SK-N-SH treated with all-trans-retinoic acid at 6 μM for 48 hours (cell line): ENCODE data around the gene FES.

Experiments
- ATAC-seq: fragments of 200-7000 bp; cut with Tn5 transposase; 3 replicates; pipeline ENCODE4 v1.9.1; 2020; ENCODE audit warnings: mild to moderate bottlenecking, moderate library complexity
- ARNTL ChIP-seq: fragments of 450-650 bp; formaldehyde crosslinking; IDR thresholded peaks from 2 replicates; pipeline ENCODE4 v1.5.0; 2020; ENCODE audit warnings: low read depth, mild to moderate bottlenecking, moderate library complexity, borderline replicate concordance
- BACH2 ChIP-seq: fragments of 250-450 bp; sonication (Bioruptor Pico); IDR thresholded peaks from 2 replicates; pipeline ENCODE4 v1.9.0; 2021; ENCODE audit warnings: mild to moderate bottlenecking, borderline replicate concordance
- CSDC2 ChIP-seq: fragments of 250-450 bp; sonication (Bioruptor Pico); IDR thresholded peaks from 2 replicates; pipeline ENCODE4 v1.5.0; 2020; ENCODE audit warnings: mild to moderate bottlenecking, moderate library complexity
- CSRNP3 ChIP-seq: fragments of 250-450 bp; sonication (Bioruptor Pico); IDR thresholded peaks from 2 replicates; pipeline ENCODE4 v1.5.1; 2021; ENCODE audit warnings: mild to moderate bottlenecking, moderate library complexity
- ESRRG ChIP-seq: fragments of 250-450 bp; sonication (Bioruptor Pico); IDR thresholded peaks from 2 replicates; pipeline ENCODE4 v1.6.1; 2021; ENCODE audit warnings: mild to moderate bottlenecking
- GLIS3 ChIP-seq: fragments of 250-450 bp; sonication (Bioruptor Pico); IDR thresholded peaks from 2 replicates; pipeline ENCODE4 v1.5.0; 2020; ENCODE audit warnings: mild to moderate bottlenecking, moderate library complexity
- ISL1 ChIP-seq: fragments of 250-450 bp; sonication (Bioruptor Pico); IDR thresholded peaks from 2 replicates; pipeline ENCODE4 v2.1.2; 2022; ENCODE audit warnings: mild to moderate bottlenecking, moderate library complexity
- OSR1 ChIP-seq: fragments of 250-450 bp; sonication (Bioruptor Pico); IDR thresholded peaks from 2 replicates; pipeline ENCODE4 v1.8.0; 2022; ENCODE audit warnings: moderate library complexity, mild to moderate bottlenecking, inconsistent platforms
- PATZ1 ChIP-seq: fragments of 250-450 bp; sonication (Bioruptor Pico); IDR thresholded peaks from 2 replicates; pipeline ENCODE4 v1.8.0; 2020; ENCODE audit warnings: mild to moderate bottlenecking, moderate library complexity, borderline replicate concordance
- POU6F1 ChIP-seq: fragments of 250-450 bp; sonication (Bioruptor Pico); IDR thresholded peaks from 2 replicates; pipeline ENCODE4 v1.8.0; 2021; ENCODE audit warnings: low read depth, mild to moderate bottlenecking, moderate library complexity, borderline replicate concordance
- PPARA ChIP-seq: fragments of 250-450 bp; sonication (Bioruptor Pico); IDR thresholded peaks from 2 replicates; pipeline ENCODE4 v1.5.0; 2020; ENCODE audit warnings: mild to moderate bottlenecking, borderline replicate concordance
- RARB ChIP-seq: fragments of 250-450 bp; sonication (Bioruptor Pico); IDR thresholded peaks from 2 replicates; pipeline ENCODE4 v1.8.0; 2021; ENCODE audit warnings: mild to moderate bottlenecking, moderate library complexity
- SNAI2 ChIP-seq: fragments of 250-450 bp; sonication (Bioruptor Pico); IDR thresholded peaks from 2 replicates; pipeline ENCODE4 v1.5.0; 2020; ENCODE audit warnings: mild to moderate bottlenecking, moderate library complexity
- TCF4 ChIP-seq: fragments of 250-450 bp; sonication (Bioruptor Pico); IDR thresholded peaks from 2 replicates; pipeline ENCODE4 v1.8.0; 2021; ENCODE audit warnings: mild to moderate bottlenecking, moderate library complexity, borderline replicate concordance
- TOX ChIP-seq: fragments of 250-450 bp; sonication (Bioruptor Pico); IDR thresholded peaks from 2 replicates; pipeline ENCODE4 v1.8.0; 2021; ENCODE audit warnings: mild to moderate bottlenecking, moderate library complexity, borderline replicate concordance
- ZC3H10 ChIP-seq: fragments of 250-450 bp; sonication (Bioruptor Pico); IDR thresholded peaks from 2 replicates; pipeline ENCODE4 v1.5.1; 2021; ENCODE audit warnings: mild to moderate bottlenecking, moderate library complexity
- ZFP3 ChIP-seq: fragments of 250-450 bp; sonication (Bioruptor Pico); IDR thresholded peaks from 2 replicates; pipeline ENCODE4 v1.5.0; 2020; ENCODE audit warnings: mild to moderate bottlenecking, moderate library complexity
- ZFP30 ChIP-seq: fragments of 450-650 bp; formaldehyde crosslinking; IDR thresholded peaks from 2 replicates; pipeline ENCODE4 v1.5.0; 2022; ENCODE audit warnings: mild to moderate bottlenecking, moderate library complexity
- ZNF565 ChIP-seq: fragments of 450-650 bp; formaldehyde crosslinking; conservative IDR thresholded peaks from 2 replicates; pipeline ENCODE4 v1.5.0; 2020; ENCODE audit warnings: low read depth, mild to moderate bottlenecking, moderate library complexity
- ZNF70 ChIP-seq: fragments of 450-650 bp; formaldehyde crosslinking; IDR thresholded peaks from 2 replicates; pipeline ENCODE4 v1.5.0; 2020; ENCODE audit warnings: mild to moderate bottlenecking, moderate library complexity
- ZNF8 ChIP-seq: fragments of 450-650 bp; formaldehyde crosslinking; IDR thresholded peaks from 2 replicates; pipeline ENCODE4 v1.5.0; 2020; ENCODE audit warnings: mild to moderate bottlenecking, moderate library complexity
- TF ChIP-seq, protein P1 (sequence below): fragments of 250-450 bp; sonication (Bioruptor Pico); IDR thresholded peaks from 2 replicates; pipeline ENCODE4 v1.5.0; 2020; ENCODE audit warnings: mild to moderate bottlenecking, moderate library complexity
- TF ChIP-seq, protein P2 (sequence below): fragments of 250-450 bp; sonication (Bioruptor Pico); IDR thresholded peaks from 2 replicates; pipeline ENCODE4 v1.5.1; 2020; ENCODE audit warnings: low read depth, mild to moderate bottlenecking, moderate library complexity

Gene FES

GRCh38 chr15:90851114-90851513, 33.2 kb upstream of the FES start:
- ATAC-seq = no peak
- no peak for TF ChIP-seq RARB
- TF ChIP-seq, protein P1, sequence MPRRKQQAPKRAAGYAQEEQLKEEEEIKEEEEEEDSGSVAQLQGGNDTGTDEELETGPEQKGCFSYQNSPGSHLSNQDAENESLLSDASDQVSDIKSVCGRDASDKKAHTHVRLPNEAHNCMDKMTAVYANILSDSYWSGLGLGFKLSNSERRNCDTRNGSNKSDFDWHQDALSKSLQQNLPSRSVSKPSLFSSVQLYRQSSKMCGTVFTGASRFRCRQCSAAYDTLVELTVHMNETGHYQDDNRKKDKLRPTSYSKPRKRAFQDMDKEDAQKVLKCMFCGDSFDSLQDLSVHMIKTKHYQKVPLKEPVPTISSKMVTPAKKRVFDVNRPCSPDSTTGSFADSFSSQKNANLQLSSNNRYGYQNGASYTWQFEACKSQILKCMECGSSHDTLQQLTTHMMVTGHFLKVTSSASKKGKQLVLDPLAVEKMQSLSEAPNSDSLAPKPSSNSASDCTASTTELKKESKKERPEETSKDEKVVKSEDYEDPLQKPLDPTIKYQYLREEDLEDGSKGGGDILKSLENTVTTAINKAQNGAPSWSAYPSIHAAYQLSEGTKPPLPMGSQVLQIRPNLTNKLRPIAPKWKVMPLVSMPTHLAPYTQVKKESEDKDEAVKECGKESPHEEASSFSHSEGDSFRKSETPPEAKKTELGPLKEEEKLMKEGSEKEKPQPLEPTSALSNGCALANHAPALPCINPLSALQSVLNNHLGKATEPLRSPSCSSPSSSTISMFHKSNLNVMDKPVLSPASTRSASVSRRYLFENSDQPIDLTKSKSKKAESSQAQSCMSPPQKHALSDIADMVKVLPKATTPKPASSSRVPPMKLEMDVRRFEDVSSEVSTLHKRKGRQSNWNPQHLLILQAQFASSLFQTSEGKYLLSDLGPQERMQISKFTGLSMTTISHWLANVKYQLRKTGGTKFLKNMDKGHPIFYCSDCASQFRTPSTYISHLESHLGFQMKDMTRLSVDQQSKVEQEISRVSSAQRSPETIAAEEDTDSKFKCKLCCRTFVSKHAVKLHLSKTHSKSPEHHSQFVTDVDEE (CRISPR knock-in tag) = no peak
- no peak for TF ChIP-seq TOX (CRISPR knock-in tag)
- TF ChIP-seq PPARA = no peak
- no peak for TF ChIP-seq ESRRG (CRISPR knock-in tag)
- TF ChIP-seq ISL1 (CRISPR knock-in tag) = no peak
- no peak for TF ChIP-seq PATZ1
- no peak for TF ChIP-seq POU6F1
- no peak for TF ChIP-seq ZNF8
- TF ChIP-seq ARNTL (CRISPR knock-in tag) = no peak
- TF ChIP-seq ZFP30 (CRISPR knock-in tag) = no peak
- no peak for TF ChIP-seq ZNF70
- TF ChIP-seq TCF4 (CRISPR knock-in tag) = no peak
- TF ChIP-seq SNAI2 (CRISPR knock-in tag) = no peak
- no peak for TF ChIP-seq CSRNP3 (CRISPR knock-in tag)
- TF ChIP-seq ZFP3 (CRISPR knock-in tag) = no peak
- TF ChIP-seq GLIS3 (CRISPR knock-in tag) = no peak
- no peak for TF ChIP-seq OSR1 (CRISPR knock-in tag)
- no peak for TF ChIP-seq ZNF565 (CRISPR knock-in tag)

DNA sequence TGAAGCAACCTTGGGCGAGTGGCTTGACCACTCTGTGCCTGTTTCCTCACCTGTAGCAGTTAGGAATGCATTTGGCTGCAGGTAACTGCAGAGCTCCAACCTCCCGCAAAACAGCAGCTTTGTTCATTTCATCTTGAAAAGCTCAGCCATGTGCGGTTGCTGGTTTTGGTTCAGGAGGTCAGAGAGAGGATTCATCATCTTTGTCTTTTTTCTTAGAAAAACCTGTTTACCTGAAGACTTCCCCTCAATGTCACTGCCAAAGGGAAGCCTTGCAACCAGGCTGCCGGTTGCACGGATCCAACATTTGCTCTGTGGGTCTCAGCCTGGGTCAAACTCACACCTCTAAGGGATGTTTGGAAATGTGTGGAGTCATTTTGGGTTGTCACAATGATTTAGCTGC, 32.4 kb upstream of the FES start:
- no peak for ATAC-seq
- no peak for TF ChIP-seq ESRRG (CRISPR knock-in tag)
- TF ChIP-seq CSRNP3 (CRISPR knock-in tag) = no peak
- TF ChIP-seq ZFP30 (CRISPR knock-in tag) = no peak
- TF ChIP-seq, protein P2, sequence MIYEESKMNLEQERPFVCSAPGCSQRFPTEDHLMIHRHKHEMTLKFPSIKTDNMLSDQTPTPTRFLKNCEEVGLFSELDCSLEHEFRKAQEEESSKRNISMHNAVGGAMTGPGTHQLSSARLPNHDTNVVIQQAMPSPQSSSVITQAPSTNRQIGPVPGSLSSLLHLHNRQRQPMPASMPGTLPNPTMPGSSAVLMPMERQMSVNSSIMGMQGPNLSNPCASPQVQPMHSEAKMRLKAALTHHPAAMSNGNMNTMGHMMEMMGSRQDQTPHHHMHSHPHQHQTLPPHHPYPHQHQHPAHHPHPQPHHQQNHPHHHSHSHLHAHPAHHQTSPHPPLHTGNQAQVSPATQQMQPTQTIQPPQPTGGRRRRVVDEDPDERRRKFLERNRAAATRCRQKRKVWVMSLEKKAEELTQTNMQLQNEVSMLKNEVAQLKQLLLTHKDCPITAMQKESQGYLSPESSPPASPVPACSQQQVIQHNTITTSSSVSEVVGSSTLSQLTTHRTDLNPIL (CRISPR knock-in tag) = no peak
- TF ChIP-seq POU6F1 = no peak
- no peak for TF ChIP-seq PPARA
- TF ChIP-seq ZNF70 = no peak
- TF ChIP-seq CSDC2 (CRISPR knock-in tag) = no peak
- TF ChIP-seq RARB = no peak
- TF ChIP-seq BACH2 = no peak
- TF ChIP-seq SNAI2 (CRISPR knock-in tag) = no peak
- no peak for TF ChIP-seq ISL1 (CRISPR knock-in tag)
- TF ChIP-seq ZC3H10 (CRISPR knock-in tag) = no peak
- no peak for TF ChIP-seq ZFP3 (CRISPR knock-in tag)
- TF ChIP-seq GLIS3 (CRISPR knock-in tag) = no peak
- TF ChIP-seq TCF4 (CRISPR knock-in tag) = no peak
- no peak for TF ChIP-seq ARNTL (CRISPR knock-in tag)
- TF ChIP-seq, protein P1 (CRISPR knock-in tag) = no peak
- no peak for TF ChIP-seq ZNF8
- no peak for TF ChIP-seq ZNF565 (CRISPR knock-in tag)
